Heart right ventricle (tissue), 16 donors: ENCODE data around the gene TAOK1. TPM values are rescaled to one million over a fixed set of nuclear protein-coding genes. Genes with fewer than 3 reads are reported as not detected.
"Not testable (repeated sequence)": the region's sequence is repeated elsewhere in the genome, so short reads cannot be mapped to it uniquely, and the experiment has no call there.

Source experiments
- ATAC-seq, 8 donors: fragments of 200-7000 bp; cut with Tn5 transposase; one replicate each; pipeline ENCODE4 v1.9.1; 2020; ENCODE audit warnings: mild to moderate bottlenecking in 8 of 8, moderate library complexity in 8 of 8, moderate number of reproducible peaks in 1 of 8
- DNase-seq, 2 donors: peaks; one replicate each; pipeline ENCODE4 v3.0.0-alpha.2; 2020
- H3K27ac ChIP-seq, 10 donors: fragments of 200-600 bp; sonication (generic) in 2 of 10; one replicate each; pipeline versions ENCODE4 v1.5.0 to v1.8.0; 2020 to 2022; ENCODE audit warnings: mild to moderate bottlenecking in 3 of 10
- H3K27me3 ChIP-seq, 7 donors: fragments of 200-600 bp; one replicate each; pipeline ENCODE4 v1.8.0; 2021 to 2022; ENCODE audit warnings: mild to moderate bottlenecking in 2 of 7
- H3K36me3 ChIP-seq, 9 donors: fragments of 200-600 bp; sonication (generic) in 1 of 9; one replicate each; pipeline versions ENCODE4 v1.5.0 to v1.8.0; 2020 to 2022; ENCODE audit warnings: mild to moderate bottlenecking in 2 of 9
- H3K4me1 ChIP-seq, 9 donors: fragments of 200-600 bp; sonication (generic) in 1 of 9; one replicate each; pipeline versions ENCODE4 v1.5.0 to v1.8.0; 2020 to 2022; ENCODE audit warnings: mild to moderate bottlenecking in 4 of 9
- H3K4me3 ChIP-seq, 10 donors: fragments of 200-600 bp; sonication (generic) in 2 of 10; one replicate each; pipeline versions ENCODE4 v1.5.0 to v1.8.0; 2020 to 2022; ENCODE audit warnings: mild to moderate bottlenecking in 7 of 10, moderate library complexity in 2 of 10
- H3K9me3 ChIP-seq, 11 donors: fragments of 200-600 bp in 10 of 11; sonication (generic) in 2 of 11; one replicate each; pipeline versions ENCODE4 v1.5.0 to v1.8.0; 2013 to 2022; ENCODE audit warnings: mild to moderate bottlenecking in 2 of 11, control low read depth in 1 of 11, moderate library complexity in 1 of 11
- CTCF ChIP-seq, 9 donors: fragments of 200-600 bp; sonication (generic) in 2 of 9; IDR thresholded peaks; one replicate each; pipeline versions ENCODE4 v1.5.0 to v1.8.0; 2021 to 2022; ENCODE audit warnings: antibody characterized with exemption in 9 of 9, mild to moderate bottlenecking in 5 of 9, moderate library complexity in 1 of 9
- WGBS, 2 donors: extraction: QIAGEN DNeasy Blood & Tissue Kit; methylation state at CpG; one replicate each; pipeline ENCODE4 v1.1.7; 2013; ENCODE audit warnings: inconsistent platforms in 1 of 2; 5-methylcytosine and 5-hydroxymethylcytosine counted together
- intact Hi-C, 10 donors: fragments of 100-400 bp; cut with DNase I; formaldehyde crosslinking; loops; one replicate each; pipeline versions ENCODE4 v1.11.1 to v1.14.2; 2022
- polyA plus RNA-seq, 2 donors: library from polyadenylated mRNA; stranded (reverse); fragments of 200-250 nt; gene quantifications; one replicate each; pipeline ENCODE4 v1.2.3, GENCODE V29; 2013
- total RNA-seq, 10 donors: library from RNA; stranded (reverse); fragmentation: NEBNext Ultra II Directional in 3 of 10; extraction: Animal tissue kit (Norgen Biotek cat#: 25700) in 3 of 10; gene quantifications; one replicate each; pipeline versions ENCODE4 v1.2.1 to v1.2.4, GENCODE V29; 2021 to 2023
- donor health status: Arrhythmogenic right ventricular cardiomyopathy.
- donor health status: ischemic (EF 13 %, LVEDD 7.1; RV severe dilation, severe dysfunction).
- donor health status: healthy with polysubstance abuse.
- donor health status: DM: no; HTN: yes; CAD: no.
- donor health status: DM: no; HTN: no; CAD: no.
- donor health status: ischemic (EF 25% LVEDD 6.9; RV normal size, moderate dysfunction).
- donor health status: ischemic (EF 25% LVEDD 5.7; RV mildly dilated, moderate dysfunction).
- donor health status: healthy.
- donor health status: DM: yes; HTN: yes; CAD: no.
- donor health status: Ischemic cardiomyopathy.
- donor health status: ischemic (EF 35%, LVEDD 5.7; RV mildly dilated, moderate dysfunction).
- donor health status: nonischemic (EF 11% LVEDD 7.7; RV severe dilation, severe dysfunction).
- donor health status: DM: yes; HTN: yes; CAD: no.
- donor health status: PGD.
- donor health status: ischemic (EF 29% LVEDD 5.4; RV normal size, mild dysfunction).
- donor health status: nonischemic (EF 23%, LVEDD 6.1; RV moderate dilation, normal function).

Gene TAOK1
- total and polyA plus RNA-seq, 12 donors = 6.4 to 86.9 (median 68.8) TPM

GRCh38 chr17:29461483-29462206 lies 71.5 kb downstream of the TAOK1 start:
- Histone ChIP-seq H3K27me3 (no peaks in the 10 kb centered on the region), H3K36me3 (peaks cover 0 to 72% (median 6%) of the 10 kb centered on the region in 9 donors), H3K4me3 (no peak overlapping the region), H3K27ac (peak overlapping the region in 3 of 10 donors; percentile 5 to 25 (median 19)), H3K9me3 (no peaks in the 10 kb centered on the region), H3K4me1 (peaks cover 3 to 39% (median 27%) of the 10 kb centered on the region in 9 donors)
- DNase-seq (no peak), ATAC-seq (peak in 2 of 8 donors; percentile 42 to 86)
- 69 to 71% methylated on average over 2 of the region's 2 CpGs for WGBS, 2 donors
- no peak for TF ChIP-seq CTCF (IDR thresholded peaks at IDR 0.05)
- intact Hi-C loops = loop anchor here in 1 of 10 donors (10.0 kb wide), 1 partner anchor 67 kb away; the partner anchor contains the start of gene TAOK1

- 92 to 95% methylated on average over 3 of the region's 3 CpGs for WGBS, 2 donors
- intact Hi-C loops = loop anchor here in 1 of 10 donors (10.0 kb wide), 1 partner anchor 74 kb away; the partner anchor contains the start of gene TAOK1
Observed at GRCh38 chr17:29469276-29469675, 79.1 kb downstream of the TAOK1 start.

GRCh38 chr17:29473437-29473836 lies 83.3 kb downstream of the TAOK1 start:
- intact Hi-C loops, H3K4me3 ChIP-seq, DNase-seq, H3K9me3 ChIP-seq, H3K4me1 ChIP-seq, ATAC-seq, H3K27ac ChIP-seq, H3K27me3 ChIP-seq: not testable (repeated sequence)
- H3K36me3 ChIP-seq = peaks cover 0 to 96% (median 5%) of the 10 kb centered on the region in 9 donors
- WGBS, 2 donors = 98 to 99% methylated on average over 4 of the region's 4 CpGs

More at GRCh38 chr17:29469276-29469675, 79.1 kb downstream of the TAOK1 start:
- H3K4me1 ChIP-seq = no peaks in the 10 kb centered on the region
- no peak overlapping the region for H3K27ac ChIP-seq
- TF ChIP-seq CTCF (IDR thresholded peaks at IDR 0.05) = no peak
- no peak overlapping the region for H3K4me3 ChIP-seq
- ATAC-seq (no peak), DNase-seq (no peak)
- H3K36me3 ChIP-seq = peaks cover 0 to 97% (median 11%) of the 10 kb centered on the region in 9 donors
- no peaks in the 10 kb centered on the region for H3K9me3 ChIP-seq
- H3K27me3 ChIP-seq = no peaks in the 10 kb centered on the region

GRCh38 chr17:29474297-29474696 lies 84.1 kb downstream of the TAOK1 start:
- Histone ChIP-seq H3K36me3 (peaks cover 0 to 96% (median 5%) of the 10 kb centered on the region in 9 donors), H3K9me3 (no peaks in the 10 kb centered on the region), H3K4me3 (no peak overlapping the region), H3K27me3 (no peaks in the 10 kb centered on the region), H3K27ac (no peak overlapping the region), H3K4me1 (no peaks in the 10 kb centered on the region)
- DNase-seq (no peak), ATAC-seq (no peak)
- 85 to 88% methylated on average over 1 of the region's 1 CpG for WGBS, 2 donors
- intact Hi-C loops = no loop called here
- TF ChIP-seq CTCF (IDR thresholded peaks at IDR 0.05) = no peak

GRCh38 chr17:29475891-29476290 lies 85.7 kb downstream of the TAOK1 start:
- Histone ChIP-seq H3K4me1 (no peaks in the 10 kb centered on the region), H3K27me3 (no peaks in the 10 kb centered on the region), H3K4me3 (no peak overlapping the region), H3K36me3 (peaks cover 0 to 97% (median 9%) of the 10 kb centered on the region in 9 donors), H3K27ac (no peak overlapping the region), H3K9me3 (no peaks in the 10 kb centered on the region)
- no peak for TF ChIP-seq CTCF (IDR thresholded peaks at IDR 0.05)
- WGBS, 2 donors = 94 to 100% methylated on average over 2 of the region's 2 CpGs
- ATAC-seq (no peak), DNase-seq (no peak)
- intact Hi-C loops = no loop called here

- peaks cover 0 to 99% (median 4%) of the 10 kb centered on the region in 9 donors for H3K36me3 ChIP-seq
- H3K4me3 ChIP-seq, DNase-seq, H3K27ac ChIP-seq, ATAC-seq, intact Hi-C loops, H3K4me1 ChIP-seq, H3K27me3 ChIP-seq, H3K9me3 ChIP-seq: not testable (repeated sequence)
- WGBS, 2 donors = 90 to 91% methylated on average over 7 of the region's 7 CpGs
Observed at GRCh38 chr17:29480249-29480928, 90.2 kb downstream of the TAOK1 start.
